ENCODE data around the gene NCAM2. TPM values are rescaled to one million over a fixed set of nuclear protein-coding genes. Genes with fewer than 3 reads are reported as not detected.
A peak's percentile ranks its signal among the peaks of the same experiment; 100 is the strongest.

NCAM2 gene
- total and polyA plus RNA-seq, 2 experiments from 2014 or later = 0.36 to 0.83 TPM

GRCh38 chr21:21045518-21045917 lies 47.3 kb downstream of the NCAM2 start:
- Histone ChIP-seq H3K36me3 (ENCODE audit: insufficient read depth) (no peaks in the 10 kb centered on the region), H3K4me1 (ENCODE audit: insufficient read depth) (peaks cover 23% of the 10 kb centered on the region), H3K4me3 (0 out of 2 replicates have a peak overlapping the region, but pooled peaks have one; percentile 9), H3K9me2 (ENCODE audit: insufficient read depth) (no peaks in the 10 kb centered on the region), H3K4me2 (peak overlapping the region; percentile 49), H4K20me1 (replicated peaks; ENCODE audit: insufficient read depth) (no peaks in the 10 kb centered on the region), H2AFZ (no peak overlapping the region), H3F3A (replicated peaks; ENCODE audit: low read depth) (no peaks in the 10 kb centered on the region), H3K79me2 (replicated peaks; ENCODE audit: insufficient read depth) (no peaks in the 10 kb centered on the region), H3K27ac (ENCODE audit: low read depth) (peak overlapping the region; percentile 37), H3K27me3 (ENCODE audit: insufficient read depth) (no peaks in the 10 kb centered on the region)
- Mint-ChIP-seq H3K36me3 (ENCODE audit: low read depth) (no peaks in the 10 kb centered on the region), H3K4me3 (no peak overlapping the region), H3K27me3 (ENCODE audit: insufficient read depth, low read depth, poor library complexity) (no peaks in the 10 kb centered on the region), H3K9me3 (no peaks in the 10 kb centered on the region), H3K27ac (peak overlapping the region; percentile 95), H3K4me1 (peaks cover 32% of the 10 kb centered on the region)
- DNase-seq (ENCODE audit: low spot score) (no peak), ATAC-seq (no peak)
- no peak for TF ChIP-seq CREB1 (CRISPR knock-in tag; IDR thresholded peaks at IDR 0.05; ENCODE audit: low read depth)
- no peak for TF ChIP-seq JUNB (IDR thresholded peaks at IDR 0.05; ENCODE audit: unreplicated experiment)
- TF ChIP-seq STAT1 (IDR thresholded peaks at IDR 0.05; ENCODE audit: unreplicated experiment) = no peak
- no peak for TF ChIP-seq ZNF462 (CRISPR knock-in tag; IDR thresholded peaks at IDR 0.05)
- no peak for TF ChIP-seq EZH2 (IDR thresholded peaks at IDR 0.05; ENCODE audit: low read depth, unreplicated experiment)
- TF ChIP-seq EZH2phosphoT487 (IDR thresholded peaks at IDR 0.05; ENCODE audit: unreplicated experiment) = no peak
- TF ChIP-seq ZNF114 (CRISPR knock-in tag; IDR thresholded peaks at IDR 0.05) = no peak
- TF ChIP-seq NANOG (IDR thresholded peaks at IDR 0.05; ENCODE audit: borderline replicate concordance) = no peak
- no peak for TF ChIP-seq CTCF (conservative IDR thresholded peaks at IDR 0.05; ENCODE audit: low read depth in 2 of 2)
- no peak for TF ChIP-seq ZNF331 (CRISPR knock-in tag; IDR thresholded peaks at IDR 0.05; ENCODE audit: low read depth)
- TF ChIP-seq ETS1 (IDR thresholded peaks at IDR 0.05) = no peak
- no peak for TF ChIP-seq REST (IDR thresholded peaks at IDR 0.05; ENCODE audit: unreplicated experiment)
- no peak for TF ChIP-seq POLR2AphosphoS5 (IDR thresholded peaks at IDR 0.05; ENCODE audit: low read depth)

All from GM23338 (cell line).